ENCODE measurements around the gene THSD7B. TPM values are rescaled to one million over a fixed set of nuclear protein-coding genes. Genes with fewer than 3 reads are reported as not detected.

The THSD7B gene
- total RNA-seq, 2 donors from 2014 or later = 0.51 to 5.4 TPM

- DNase-seq (ENCODE audit: low spot score) = no peak
- Histone ChIP-seq H3K36me3 (no peaks in the 10 kb centered on the region), H3K4me1 (replicated peaks) (no peaks in the 10 kb centered on the region), H3K9me3 (no peaks in the 10 kb centered on the region), H3K4me3 (no peak overlapping the region), H3K27ac (no peak overlapping the region), H3K27me3 (replicated peaks; ENCODE audit: insufficient read depth) (no peaks in the 10 kb centered on the region)
- WGBS = 40% methylated on average over 5 of the region's 5 CpGs
- no peak for TF ChIP-seq POLR2AphosphoS5 (IDR thresholded peaks at IDR 0.05)
- no peak for TF ChIP-seq POLR2A (IDR thresholded peaks at IDR 0.05)
- no peak for TF ChIP-seq CTCF (IDR thresholded peaks at IDR 0.05)
- intact Hi-C loops (cut with DNase I) = no loop called here
These were observed 464.5 kb downstream of the THSD7B start for GRCh38 chr2:137229834-137230233.

GRCh38 chr2:137231628-137232027, 466.3 kb downstream of the THSD7B start:
- DNase-seq (ENCODE audit: low spot score) = no peak
- Histone ChIP-seq H3K27ac (no peak overlapping the region), H3K36me3 (no peaks in the 10 kb centered on the region), H3K4me3 (no peak overlapping the region), H3K4me1 (replicated peaks) (no peaks in the 10 kb centered on the region), H3K9me3 (no peaks in the 10 kb centered on the region), H3K27me3 (replicated peaks; ENCODE audit: insufficient read depth) (no peaks in the 10 kb centered on the region)
- WGBS = 82% methylated on average over 4 of the region's 4 CpGs
- no peak for TF ChIP-seq CTCF (IDR thresholded peaks at IDR 0.05)
- intact Hi-C loops (cut with DNase I) = no loop called here

- no peak for DNase-seq (ENCODE audit: low spot score)
- Histone ChIP-seq H3K27ac (no peak overlapping the region), H3K36me3 (no peaks in the 10 kb centered on the region), H3K9me3 (no peaks in the 10 kb centered on the region), H3K4me3 (no peak overlapping the region), H3K27me3 (replicated peaks; ENCODE audit: insufficient read depth) (no peaks in the 10 kb centered on the region), H3K4me1 (replicated peaks) (no peaks in the 10 kb centered on the region)
- intact Hi-C loops (cut with DNase I) = no loop called here
- 34% methylated on average over 2 of the region's 2 CpGs for WGBS
- TF ChIP-seq POLR2AphosphoS5 (IDR thresholded peaks at IDR 0.05) (no peak), CTCF (IDR thresholded peaks at IDR 0.05) (no peak), POLR2A (IDR thresholded peaks at IDR 0.05) (no peak)
These were observed 466.7 kb downstream of the THSD7B start for GRCh38 chr2:137232076-137232475.

- no peak for DNase-seq (ENCODE audit: low spot score)
- Histone ChIP-seq H3K9me3 (no peaks in the 10 kb centered on the region), H3K4me1 (replicated peaks) (no peaks in the 10 kb centered on the region), H3K27me3 (replicated peaks; ENCODE audit: insufficient read depth) (no peaks in the 10 kb centered on the region), H3K27ac (no peak overlapping the region), H3K36me3 (no peaks in the 10 kb centered on the region), H3K4me3 (no peak overlapping the region)
- no peak for TF ChIP-seq POLR2A (IDR thresholded peaks at IDR 0.05)
- TF ChIP-seq POLR2AphosphoS5 (IDR thresholded peaks at IDR 0.05) = no peak
- no peak for TF ChIP-seq CTCF (IDR thresholded peaks at IDR 0.05)
- WGBS = 88% methylated on average over 3 of the region's 3 CpGs
- intact Hi-C loops (cut with DNase I) = no loop called here
These were observed 467.7 kb downstream of the THSD7B start for GRCh38 chr2:137233091-137233490.

GRCh38 chr2:137237055-137237454, 471.7 kb downstream of the THSD7B start:
- intact Hi-C loops (cut with DNase I) = no loop called here
- Histone ChIP-seq H3K36me3 (no peaks in the 10 kb centered on the region), H3K27me3 (replicated peaks; ENCODE audit: insufficient read depth) (no peaks in the 10 kb centered on the region), H3K9me3 (no peaks in the 10 kb centered on the region), H3K4me3 (no peak overlapping the region), H3K27ac (no peak overlapping the region), H3K4me1 (replicated peaks) (no peaks in the 10 kb centered on the region)
- TF ChIP-seq CTCF (IDR thresholded peaks at IDR 0.05) = no peak
- no peak for TF ChIP-seq POLR2AphosphoS5 (IDR thresholded peaks at IDR 0.05)
- no peak for TF ChIP-seq POLR2A (IDR thresholded peaks at IDR 0.05)
- WGBS = 86% methylated on average over 4 of the region's 4 CpGs
- no peak for DNase-seq (ENCODE audit: low spot score)

All from prostate gland (tissue), 2 donors.